Ectodermal cell (in vitro differentiated cells): ENCODE data around the gene MGAT5. TPM values are rescaled to one million over a fixed set of nuclear protein-coding genes. Genes with fewer than 3 reads are reported as not detected.

Experiments used
- H3K27ac ChIP-seq: 2 replicates; pipeline ENCODE4 v1.7.0; 2013; ENCODE audit warnings: mild to moderate bottlenecking, low read depth, low read length; ENCODE audit not compliant: insufficient read depth, poor library complexity, severe bottlenecking
- H3K27me3 ChIP-seq: 2 replicates; pipeline ENCODE4 v1.7.0; 2013; ENCODE audit warnings: mild to moderate bottlenecking, low read length; ENCODE audit not compliant: insufficient read depth, control insufficient read depth, poor library complexity, severe bottlenecking
- H3K36me3 ChIP-seq: one replicate; pipeline ENCODE4 v1.7.0; 2013; ENCODE audit warnings: low read length; ENCODE audit not compliant: control insufficient read depth, insufficient read depth
- H3K4me1 ChIP-seq: one replicate; pipeline ENCODE4 v1.7.0; 2013; ENCODE audit warnings: low read length; ENCODE audit not compliant: control insufficient read depth, insufficient read depth
- H3K4me3 ChIP-seq: 2 replicates; pipeline ENCODE4 v1.7.0; 2013; ENCODE audit warnings: low read depth, low read length, control low read depth; ENCODE audit not compliant: insufficient read depth
- H3K9me3 ChIP-seq: 2 replicates; pipeline ENCODE4 v1.7.0; 2013; ENCODE audit warnings: mild to moderate bottlenecking, low read length, moderate library complexity; ENCODE audit not compliant: control insufficient read depth
- WGBS, 2 experiments: methylation state at CpG; one replicate each; pipeline ENCODE4 v1.1.7; 2013; ENCODE audit warnings: missing lambda C conversion rate in 2 of 2; 5-methylcytosine and 5-hydroxymethylcytosine counted together
- polyA plus RNA-seq, 4 experiments: library from polyadenylated mRNA; stranded (reverse); fragments of 50-300 nt; gene quantifications; one replicate each; pipeline ENCODE4 v1.2.3, GENCODE V29; 2013

MGAT5 gene, protein sequence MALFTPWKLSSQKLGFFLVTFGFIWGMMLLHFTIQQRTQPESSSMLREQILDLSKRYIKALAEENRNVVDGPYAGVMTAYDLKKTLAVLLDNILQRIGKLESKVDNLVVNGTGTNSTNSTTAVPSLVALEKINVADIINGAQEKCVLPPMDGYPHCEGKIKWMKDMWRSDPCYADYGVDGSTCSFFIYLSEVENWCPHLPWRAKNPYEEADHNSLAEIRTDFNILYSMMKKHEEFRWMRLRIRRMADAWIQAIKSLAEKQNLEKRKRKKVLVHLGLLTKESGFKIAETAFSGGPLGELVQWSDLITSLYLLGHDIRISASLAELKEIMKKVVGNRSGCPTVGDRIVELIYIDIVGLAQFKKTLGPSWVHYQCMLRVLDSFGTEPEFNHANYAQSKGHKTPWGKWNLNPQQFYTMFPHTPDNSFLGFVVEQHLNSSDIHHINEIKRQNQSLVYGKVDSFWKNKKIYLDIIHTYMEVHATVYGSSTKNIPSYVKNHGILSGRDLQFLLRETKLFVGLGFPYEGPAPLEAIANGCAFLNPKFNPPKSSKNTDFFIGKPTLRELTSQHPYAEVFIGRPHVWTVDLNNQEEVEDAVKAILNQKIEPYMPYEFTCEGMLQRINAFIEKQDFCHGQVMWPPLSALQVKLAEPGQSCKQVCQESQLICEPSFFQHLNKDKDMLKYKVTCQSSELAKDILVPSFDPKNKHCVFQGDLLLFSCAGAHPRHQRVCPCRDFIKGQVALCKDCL
- polyA plus RNA-seq (2013, experiment 1 of 4) = 33.3 TPM
- polyA plus RNA-seq (2013, experiment 2 of 4) = 29.1 TPM
- polyA plus RNA-seq (2013, experiment 3 of 4) = 21.7 TPM
- polyA plus RNA-seq (2013, experiment 4 of 4) = 23.9 TPM

DNA sequence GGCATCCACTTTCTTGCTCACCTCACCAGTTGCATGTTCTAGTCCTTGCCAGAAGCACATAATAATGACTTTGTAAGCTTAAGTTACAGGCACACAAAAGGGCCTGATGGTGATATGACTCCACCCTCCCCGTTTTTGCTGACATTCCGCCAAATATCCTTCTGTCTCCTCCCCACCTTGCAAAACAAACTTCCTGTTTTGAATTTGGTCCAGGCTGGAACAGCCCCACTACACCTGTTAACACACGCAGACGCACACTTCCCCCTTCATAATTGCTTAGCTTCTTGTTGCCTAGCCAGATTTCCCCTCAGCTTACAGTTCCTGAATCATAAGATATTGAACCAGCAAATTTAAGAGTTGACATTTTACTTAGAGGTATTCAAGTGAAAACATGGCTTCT lies at the start of gene MGAT5:
Gene MGAT5, plus strand, starts transcription at position 269 of the 400 bp plus-strand sequence. CDS start 332 bp downstream, outside the sequence.
- no peaks in the 10 kb centered on the region for H3K4me1 ChIP-seq
- no peak within 1 kb of the TSS for H3K4me3 ChIP-seq
- H3K9me3 ChIP-seq = no peaks in the 10 kb centered on the region
- 95 to 96% methylated on average over 4 of the region's 4 CpGs for WGBS, 2 experiments
- H3K27ac ChIP-seq = no peak within 1 kb of the TSS
- no peaks in the 10 kb centered on the region for H3K36me3 ChIP-seq
- H3K27me3 ChIP-seq = no peaks in the 10 kb centered on the region

DNA sequence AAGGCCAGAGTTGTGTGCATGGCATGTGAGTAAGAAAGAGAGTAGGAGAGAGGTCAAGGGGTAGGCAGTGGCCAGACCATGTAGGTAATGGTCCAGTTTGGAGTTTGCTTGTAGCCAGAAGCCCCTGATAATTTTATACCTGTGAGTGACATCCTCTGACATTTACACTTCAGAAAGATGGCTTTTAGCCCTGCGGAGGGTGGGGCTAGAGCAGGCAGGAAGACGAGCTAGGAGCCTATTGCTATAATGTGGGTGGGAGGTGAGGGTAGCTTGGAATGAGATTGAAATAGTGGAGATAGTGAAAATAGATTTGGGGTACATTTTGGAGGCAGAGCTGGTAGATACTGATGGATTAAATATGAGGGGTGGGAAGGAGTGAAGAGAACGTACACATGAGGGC lies 48.8 kb upstream of the MGAT5 start:
- Histone ChIP-seq H3K27me3 (no peaks in the 10 kb centered on the region), H3K4me3 (no peak overlapping the region), H3K4me1 (peaks cover 30% of the 10 kb centered on the region), H3K36me3 (no peaks in the 10 kb centered on the region), H3K27ac (no peak overlapping the region), H3K9me3 (no peaks in the 10 kb centered on the region)
- WGBS, 2 experiments = 84% methylated on average over 3 of the region's 3 CpGs

DNA sequence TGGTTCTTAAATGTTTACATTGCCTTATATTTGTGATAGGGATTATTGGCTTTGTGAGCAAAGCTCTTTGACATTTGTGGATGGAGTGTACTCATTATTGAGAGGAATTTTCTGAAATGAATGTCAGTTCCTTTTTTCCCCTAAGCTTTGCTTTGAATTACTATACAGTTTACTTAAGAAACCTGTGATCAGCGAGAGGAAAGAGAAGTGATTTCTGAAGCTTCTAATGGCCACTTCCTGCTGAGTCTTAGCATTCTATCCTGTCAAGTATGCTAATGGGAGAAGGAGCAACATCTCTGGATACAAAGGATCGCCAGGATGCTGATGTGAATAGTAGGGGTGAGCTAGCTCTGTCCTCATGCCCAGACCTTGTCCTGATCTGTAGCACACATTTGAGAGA lies 47.8 kb upstream of the MGAT5 start:
- no peak overlapping the region for H3K4me3 ChIP-seq
- H3K9me3 ChIP-seq = no peaks in the 10 kb centered on the region
- H3K36me3 ChIP-seq = no peaks in the 10 kb centered on the region
- no peaks in the 10 kb centered on the region for H3K27me3 ChIP-seq
- H3K4me1 ChIP-seq = peaks cover 24% of the 10 kb centered on the region
- H3K27ac ChIP-seq = peak overlapping the region; percentile 48
- 0 to 4% methylated on average over 2 of the region's 2 CpGs for WGBS, 2 experiments

DNA sequence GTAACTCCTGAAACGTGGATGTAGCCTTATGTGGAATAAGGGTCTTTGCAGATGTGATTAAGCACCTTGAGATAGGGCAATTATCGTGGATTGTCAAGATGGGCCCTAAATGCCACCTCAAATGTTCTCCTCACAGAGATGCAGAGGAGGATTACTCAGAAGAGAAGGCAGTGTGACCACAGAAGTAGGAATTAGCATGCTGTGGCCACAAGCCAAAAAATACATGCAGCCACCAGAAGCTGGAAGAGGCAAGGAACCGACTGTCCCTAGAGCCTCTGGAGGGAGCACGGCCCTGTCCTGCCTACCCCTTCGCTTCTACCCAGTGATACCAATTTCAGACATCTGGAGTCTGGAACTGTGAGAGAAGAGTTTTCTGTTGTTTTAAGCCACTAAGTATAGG lies 47.3 kb upstream of the MGAT5 start:
- Histone ChIP-seq H3K4me3 (no peak overlapping the region), H3K9me3 (no peaks in the 10 kb centered on the region), H3K4me1 (peaks cover 23% of the 10 kb centered on the region), H3K36me3 (no peaks in the 10 kb centered on the region), H3K27ac (no peak overlapping the region), H3K27me3 (no peaks in the 10 kb centered on the region)
- 63 to 65% methylated on average over 5 of the region's 5 CpGs for WGBS, 2 experiments

DNA sequence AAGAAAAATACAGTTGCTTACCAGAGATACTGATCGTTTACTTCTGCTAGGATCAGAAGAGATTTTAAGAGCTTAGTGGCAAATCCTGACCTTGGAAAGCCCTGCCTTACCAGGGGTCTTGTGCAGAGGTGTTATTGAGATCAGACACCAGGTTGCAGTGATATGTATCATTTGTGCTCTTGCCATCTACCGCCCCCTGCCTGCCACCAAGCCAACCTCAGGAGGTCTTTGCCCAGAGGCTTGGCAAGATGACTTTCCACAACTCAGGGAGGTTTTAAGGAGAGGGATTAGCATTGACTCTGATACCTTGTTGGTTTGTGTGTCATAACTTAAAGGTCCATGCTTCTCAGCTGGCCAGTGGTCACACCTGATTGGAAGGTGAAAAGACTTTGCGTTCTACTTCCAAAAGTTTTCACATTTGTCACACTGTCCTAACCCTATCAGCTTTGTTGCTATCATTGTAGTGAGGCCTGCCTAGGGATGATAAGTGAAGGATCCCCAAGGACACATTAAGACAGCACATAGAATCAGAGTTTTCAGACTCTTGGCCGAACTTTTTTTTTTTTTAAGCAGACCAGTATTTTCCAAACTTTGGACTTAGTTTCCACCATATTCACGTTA lies 46.2 kb upstream of the MGAT5 start:
- Histone ChIP-seq H3K36me3 (no peaks in the 10 kb centered on the region), H3K27me3 (no peaks in the 10 kb centered on the region), H3K4me3 (no peak overlapping the region), H3K27ac (no peak overlapping the region), H3K9me3 (no peaks in the 10 kb centered on the region), H3K4me1 (peaks cover 22% of the 10 kb centered on the region)
- 66 to 67% methylated on average over 5 of the region's 5 CpGs for WGBS, 2 experiments

DNA sequence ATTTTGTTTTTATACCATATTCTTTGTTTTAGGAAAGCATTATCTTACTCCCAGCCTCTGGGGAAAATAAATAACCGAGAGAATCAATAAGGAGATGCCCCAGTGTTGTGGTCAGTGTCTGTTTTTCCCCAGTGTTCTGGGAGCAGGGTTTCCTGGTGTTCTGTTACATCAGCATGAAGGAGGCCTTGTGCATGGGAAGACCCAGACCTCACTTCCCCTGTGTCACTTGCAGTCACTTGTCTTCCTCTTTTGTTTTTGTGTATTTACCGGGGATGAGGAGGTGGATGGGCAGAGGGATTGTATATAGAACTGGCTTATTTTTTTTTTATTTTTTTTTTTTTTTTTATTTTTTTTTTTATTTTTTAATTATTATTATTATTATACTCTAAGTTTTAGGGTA lies 45.0 kb upstream of the MGAT5 start:
- WGBS, 2 experiments = 91 to 93% methylated on average over 1 of the region's 2 CpGs
- Histone ChIP-seq H3K36me3 (no peaks in the 10 kb centered on the region), H3K4me1 (peaks cover 22% of the 10 kb centered on the region), H3K27ac (no peak overlapping the region), H3K4me3 (no peak overlapping the region), H3K27me3 (no peaks in the 10 kb centered on the region), H3K9me3 (no peaks in the 10 kb centered on the region)

DNA sequence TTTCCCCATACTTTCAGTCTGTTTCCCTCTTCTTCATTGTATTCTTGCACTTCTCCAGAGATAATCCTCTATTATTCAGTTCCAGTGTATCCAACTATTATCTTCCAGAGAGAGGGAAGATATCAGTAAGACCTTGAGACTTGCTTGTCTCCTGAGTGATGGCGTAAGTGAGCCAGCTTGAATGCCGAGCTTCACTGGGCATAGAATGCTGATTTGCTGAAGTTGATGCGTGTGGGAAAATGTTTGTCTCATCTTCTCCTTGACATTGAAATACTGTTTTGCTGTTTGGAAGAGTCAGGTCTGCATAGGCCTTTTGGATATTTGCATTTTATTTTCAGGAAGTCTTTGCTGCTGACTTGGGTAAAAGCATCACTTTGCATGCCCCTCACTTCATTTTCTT lies 41.1 kb upstream of the MGAT5 start:
- Histone ChIP-seq H3K27ac (no peak overlapping the region), H3K4me3 (no peak overlapping the region), H3K36me3 (no peaks in the 10 kb centered on the region), H3K27me3 (no peaks in the 10 kb centered on the region), H3K4me1 (no peaks in the 10 kb centered on the region), H3K9me3 (no peaks in the 10 kb centered on the region)
- 95 to 97% methylated on average over 3 of the region's 3 CpGs for WGBS, 2 experiments

DNA sequence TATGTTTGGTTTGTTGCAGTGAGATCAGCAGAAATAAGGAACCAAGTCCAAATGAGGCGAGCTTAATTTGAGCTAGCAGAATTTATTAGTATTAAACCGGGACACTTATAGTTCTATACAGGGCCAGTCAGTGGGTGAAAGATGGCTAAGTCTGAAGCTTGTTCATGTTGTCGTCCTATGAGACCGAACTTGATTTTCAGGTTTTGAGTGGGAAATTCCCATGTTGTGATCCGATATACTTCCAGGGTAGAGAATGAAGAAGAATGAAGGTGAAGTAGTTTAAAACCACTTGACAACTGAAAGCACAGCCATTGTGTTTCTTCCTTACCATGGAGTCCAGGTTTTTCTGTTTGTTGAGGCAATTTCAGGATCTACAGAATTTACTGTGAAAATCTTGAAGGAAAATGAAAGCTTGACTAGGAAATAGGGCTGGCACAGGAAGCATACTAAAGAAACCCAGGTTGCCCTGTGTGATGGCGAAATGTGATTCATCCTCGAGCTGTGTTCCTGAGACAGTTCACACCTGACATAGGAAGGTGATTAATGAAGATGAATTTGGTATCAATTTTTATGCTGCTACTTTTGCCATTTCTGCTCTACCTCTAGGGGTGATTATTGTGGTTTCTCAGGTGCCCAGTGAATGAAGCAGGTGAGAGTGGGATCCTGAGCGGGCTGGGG lies 37.6 kb upstream of the MGAT5 start:
- H3K27ac ChIP-seq = no peak overlapping the region
- H3K9me3 ChIP-seq = no peaks in the 10 kb centered on the region
- no peak overlapping the region for H3K4me3 ChIP-seq
- no peaks in the 10 kb centered on the region for H3K27me3 ChIP-seq
- WGBS, 2 experiments = 96 to 99% methylated on average over 8 of the region's 8 CpGs
- no peaks in the 10 kb centered on the region for H3K36me3 ChIP-seq
- peaks cover 19% of the 10 kb centered on the region for H3K4me1 ChIP-seq

DNA sequence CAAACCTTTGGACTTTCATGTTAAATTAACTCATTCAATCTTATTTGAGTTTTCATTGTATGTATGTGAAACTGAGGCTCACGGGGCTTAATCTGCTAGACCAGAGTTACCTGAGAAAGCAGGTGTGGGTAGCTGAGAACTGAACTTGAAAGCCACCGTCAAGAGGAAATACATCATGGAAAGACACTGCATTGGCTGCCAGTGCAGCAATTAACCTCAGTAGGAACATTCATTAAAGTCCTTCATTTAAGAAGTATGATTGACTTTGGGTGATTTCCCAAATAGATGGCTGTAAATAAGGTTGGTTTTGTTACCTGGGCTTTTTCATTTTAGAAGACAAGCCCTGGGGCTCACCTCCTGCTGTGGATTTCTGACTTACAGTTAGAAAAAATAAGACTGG lies 36.5 kb upstream of the MGAT5 start:
- Histone ChIP-seq H3K4me1 (peaks cover 19% of the 10 kb centered on the region), H3K27ac (no peak overlapping the region), H3K9me3 (no peaks in the 10 kb centered on the region), H3K36me3 (no peaks in the 10 kb centered on the region), H3K27me3 (no peaks in the 10 kb centered on the region), H3K4me3 (no peak overlapping the region)
- 93 to 100% methylated on average over 2 of the region's 2 CpGs for WGBS, 2 experiments
